ENCODE data around the gene MAGEA1. TPM values are rescaled to one million over a fixed set of nuclear protein-coding genes. Genes with fewer than 3 reads are reported as not detected.

The MAGEA1 gene
- not detected for total RNA-seq

DNA sequence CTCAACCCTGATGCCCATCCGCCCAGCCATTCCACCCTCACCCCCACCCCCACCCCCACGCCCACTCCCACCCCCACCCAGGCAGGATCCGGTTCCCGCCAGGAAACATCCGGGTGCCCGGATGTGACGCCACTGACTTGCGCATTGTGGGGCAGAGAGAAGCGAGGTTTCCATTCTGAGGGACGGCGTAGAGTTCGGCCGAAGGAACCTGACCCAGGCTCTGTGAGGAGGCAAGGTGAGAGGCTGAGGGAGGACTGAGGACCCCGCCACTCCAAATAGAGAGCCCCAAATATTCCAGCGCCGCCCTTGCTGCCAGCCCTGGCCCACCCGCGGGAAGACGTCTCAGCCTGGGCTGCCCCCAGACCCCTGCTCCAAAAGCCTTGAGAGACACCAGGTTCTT lies at the start of gene MAGEA1:
MAGEA1 (plus strand) TSS at position 154 of the 400 bp plus-strand sequence. CDS start 3,106 bp downstream, outside the sequence.
- no peak for TF ChIP-seq CTCF (IDR thresholded peaks at IDR 0.05; ENCODE audit: low read depth)

DNA sequence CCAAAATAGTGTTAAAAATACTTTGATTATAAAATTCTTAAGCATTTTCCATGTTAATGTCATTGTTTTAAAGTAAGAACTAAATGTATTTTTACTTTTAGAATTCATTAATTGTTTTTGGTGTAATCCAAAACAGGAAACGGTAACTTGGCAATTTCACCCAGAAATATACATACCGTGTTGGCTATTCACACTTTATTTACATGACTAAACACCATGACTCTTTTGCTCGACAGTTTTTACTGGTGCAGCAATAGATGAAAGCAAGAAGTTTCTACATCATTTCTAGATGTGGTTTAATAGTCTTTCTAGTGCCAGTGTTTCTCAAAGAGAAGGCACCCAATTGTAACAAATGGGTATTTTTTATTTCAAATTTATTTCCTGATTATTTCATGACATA lies 25.6 kb upstream of the MAGEA1 start:
- no peak for TF ChIP-seq CTCF (IDR thresholded peaks at IDR 0.05; ENCODE audit: low read depth)

- no peak for TF ChIP-seq CTCF (IDR thresholded peaks at IDR 0.05; ENCODE audit: low read depth)
Measured at GRCh38 chrX:153157450-153157849, 21.6 kb upstream of the MAGEA1 start.

DNA sequence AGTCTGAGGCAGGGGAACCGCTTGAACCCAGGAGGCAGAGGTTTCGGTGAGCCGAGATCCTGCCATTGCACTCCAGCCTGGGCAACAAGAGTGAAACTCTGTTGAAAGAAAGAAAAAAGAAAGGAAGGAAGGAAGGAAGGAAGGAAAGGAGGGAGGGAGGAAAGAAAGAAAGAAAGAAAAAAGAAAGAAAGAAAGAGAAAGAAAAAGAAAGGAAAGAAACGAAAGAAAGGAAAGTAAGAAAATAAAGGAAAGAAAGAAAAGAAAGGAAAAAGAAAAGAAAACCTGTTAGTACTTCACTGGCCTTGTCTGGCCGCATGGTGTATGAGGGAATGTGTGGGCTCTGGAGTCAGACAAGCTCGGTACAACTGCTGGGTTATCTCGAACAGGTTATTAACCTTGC lies 20.8 kb upstream of the MAGEA1 start:
- TF ChIP-seq CTCF (IDR thresholded peaks at IDR 0.05; ENCODE audit: low read depth), result no peak

GRCh38 chrX:153161952-153162351 lies 17.1 kb upstream of the MAGEA1 start:
- TF ChIP-seq CTCF (IDR thresholded peaks at IDR 0.05; ENCODE audit: low read depth), result no peak

DNA sequence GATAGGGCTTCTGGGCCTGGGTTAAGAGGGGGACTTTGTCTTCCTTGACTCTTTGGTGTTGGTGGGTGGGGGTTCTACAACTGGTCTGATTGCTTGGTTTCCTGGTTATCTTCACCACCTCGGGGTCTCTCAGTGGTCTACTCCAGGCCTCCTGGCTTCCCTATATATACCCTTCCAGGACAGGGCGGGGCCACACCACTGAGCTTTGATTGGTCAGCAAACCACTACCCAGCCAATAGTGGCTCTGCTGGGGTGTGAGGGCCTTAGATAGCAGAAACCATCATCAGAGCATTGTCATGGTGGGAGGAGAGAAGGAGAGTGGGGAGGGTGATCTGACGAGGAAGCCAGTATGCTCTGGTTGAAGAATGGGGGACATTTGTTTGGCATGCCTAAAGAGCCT lies 14.4 kb upstream of the MAGEA1 start:
- TF ChIP-seq CTCF (IDR thresholded peaks at IDR 0.05; ENCODE audit: low read depth), result no peak

DNA sequence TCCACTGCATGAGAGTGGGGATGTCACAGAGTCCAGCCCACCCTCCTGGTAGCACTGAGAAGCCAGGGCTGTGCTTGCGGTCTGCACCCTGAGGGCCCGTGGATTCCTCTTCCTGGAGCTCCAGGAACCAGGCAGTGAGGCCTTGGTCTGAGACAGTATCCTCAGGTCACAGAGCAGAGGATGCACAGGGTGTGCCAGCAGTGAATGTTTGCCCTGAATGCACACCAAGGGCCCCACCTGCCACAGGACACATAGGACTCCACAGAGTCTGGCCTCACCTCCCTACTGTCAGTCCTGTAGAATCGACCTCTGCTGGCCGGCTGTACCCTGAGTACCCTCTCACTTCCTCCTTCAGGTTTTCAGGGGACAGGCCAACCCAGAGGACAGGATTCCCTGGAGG lies 2.7 kb downstream of the MAGEA1 start:
- TF ChIP-seq CTCF (IDR thresholded peaks at IDR 0.05; ENCODE audit: low read depth), result no peak
